ENCODE measurements around the gene NLRP1.

- TF ChIP-seq CTCF (IDR thresholded peaks at IDR 0.05) (no peak), POLR2A (IDR thresholded peaks at IDR 0.05) (no peak), POLR2AphosphoS5 (IDR thresholded peaks at IDR 0.05) (no peak)
Observed at GRCh38 chr17:5522476-5522875, 61.8 kb downstream of the NLRP1 start.
